HG03064 (cell line): ENCODE measurements around the gene SERF2.
"Not testable (repeated sequence)": the region's sequence is repeated elsewhere in the genome, so short reads cannot be mapped to it uniquely, and the experiment has no call there.

Experiments used
- ATAC-seq: cut with Tn5 transposase; IDR thresholded peaks from one replicate; pipeline ENCODE4 v1.9.1; 2021; ENCODE audit warnings: low read depth; ENCODE audit not compliant: unreplicated experiment

Gene SERF2

DNA sequence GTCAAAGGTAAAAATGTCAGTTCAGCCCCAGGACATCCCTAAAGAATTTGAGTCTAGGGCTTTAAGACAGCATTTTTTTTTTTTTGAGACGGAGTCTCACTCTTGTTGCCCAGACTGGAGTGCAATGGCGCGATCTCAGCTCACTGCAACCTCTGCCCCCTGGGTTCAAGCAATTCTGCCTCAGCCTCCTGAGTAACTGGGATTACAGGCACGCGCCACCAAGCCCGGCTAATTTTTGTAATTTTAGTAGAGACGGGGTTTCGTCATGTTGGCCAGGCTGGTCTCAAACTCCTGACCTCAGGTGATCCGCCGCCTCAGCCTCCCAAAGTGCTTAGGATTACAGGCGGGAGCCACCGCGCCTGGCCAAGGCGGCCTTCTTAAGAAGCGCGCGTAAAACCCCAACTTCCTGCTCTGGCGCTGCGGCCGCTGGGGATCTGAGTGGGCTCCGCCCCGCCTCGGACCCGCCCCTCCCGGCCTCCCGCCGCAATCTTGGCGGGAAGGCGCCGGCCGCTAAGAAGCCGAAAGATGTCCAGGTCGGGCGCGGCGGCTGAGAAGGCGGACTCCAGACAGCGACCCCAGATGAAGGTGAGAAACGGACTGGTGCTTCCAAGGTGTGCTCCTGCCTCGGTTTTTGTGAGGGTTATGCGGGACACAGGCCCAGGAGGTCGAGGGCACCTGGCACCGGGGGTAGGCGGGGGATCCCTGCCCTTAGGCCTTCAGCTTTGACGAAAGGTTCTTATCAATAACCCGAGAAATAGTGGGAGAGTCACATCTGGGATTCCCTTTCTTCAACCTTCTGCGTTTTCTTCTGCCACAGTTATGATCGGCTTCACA is 34.6 kb downstream of the SERF2 start, which contains the start of gene WDR76:
WDR76 (plus strand) TSS at position 495 of the 834 bp plus-strand sequence; CDS start at position 526, 31 bp downstream.
- ATAC-seq = peak; percentile 46

DNA sequence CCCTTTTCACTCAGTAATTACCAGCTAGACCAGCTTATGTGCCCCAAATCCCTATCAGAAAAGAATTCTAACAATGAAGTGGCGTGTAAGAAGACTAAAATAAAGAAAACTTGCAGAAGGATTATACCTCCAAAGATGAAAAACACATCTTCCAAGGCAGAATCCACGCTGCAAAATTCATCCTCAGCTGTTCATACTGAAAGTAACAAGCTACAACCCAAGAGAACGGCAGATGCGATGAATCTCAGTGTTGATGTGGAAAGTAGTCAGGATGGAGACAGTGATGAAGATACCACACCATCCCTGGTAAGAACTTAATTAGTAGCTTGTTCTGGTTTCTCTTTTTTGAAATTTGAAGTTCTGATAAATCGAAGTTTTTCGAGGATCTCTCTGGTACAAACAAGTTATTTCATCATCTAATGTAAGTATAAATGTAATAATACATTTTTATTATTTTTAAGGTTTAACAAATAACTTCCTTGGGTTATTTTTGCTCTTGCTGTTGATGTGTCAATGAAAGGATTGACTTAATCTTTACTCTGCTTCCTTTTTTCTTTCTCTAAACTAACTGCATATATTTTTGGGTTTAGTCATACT is 36.0 kb downstream of the SERF2 start:
- ATAC-seq = no peak

DNA sequence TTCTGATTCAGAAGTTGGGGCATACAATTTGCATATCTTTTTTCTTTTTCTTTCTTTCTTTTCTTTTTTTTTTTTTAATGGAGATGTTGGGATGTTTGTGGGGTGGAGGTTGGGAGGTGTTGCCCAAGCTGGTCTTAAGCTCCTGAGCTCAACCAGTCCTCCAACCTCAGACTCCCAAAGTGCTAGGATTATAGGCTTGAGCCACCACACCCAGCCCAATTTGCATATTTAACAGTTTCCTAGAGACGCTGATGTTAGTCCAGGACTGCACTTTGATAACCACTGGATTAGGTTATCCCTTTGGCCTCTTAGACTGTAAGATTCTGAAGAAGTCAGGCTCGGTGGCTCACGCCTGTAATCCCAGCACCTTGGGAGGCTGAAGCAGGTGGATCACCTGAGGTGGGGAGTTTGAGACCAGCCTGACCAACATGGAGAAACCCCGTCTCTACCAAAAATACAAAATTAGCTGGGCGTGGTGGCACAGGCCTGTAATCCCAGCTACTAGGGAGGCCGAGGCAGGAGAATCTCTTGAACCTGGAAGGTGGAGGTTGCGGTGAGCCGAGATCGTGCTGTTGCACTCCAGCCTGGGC is 37.9 kb downstream of the SERF2 start:
- ATAC-seq = not testable (repeated sequence)

DNA sequence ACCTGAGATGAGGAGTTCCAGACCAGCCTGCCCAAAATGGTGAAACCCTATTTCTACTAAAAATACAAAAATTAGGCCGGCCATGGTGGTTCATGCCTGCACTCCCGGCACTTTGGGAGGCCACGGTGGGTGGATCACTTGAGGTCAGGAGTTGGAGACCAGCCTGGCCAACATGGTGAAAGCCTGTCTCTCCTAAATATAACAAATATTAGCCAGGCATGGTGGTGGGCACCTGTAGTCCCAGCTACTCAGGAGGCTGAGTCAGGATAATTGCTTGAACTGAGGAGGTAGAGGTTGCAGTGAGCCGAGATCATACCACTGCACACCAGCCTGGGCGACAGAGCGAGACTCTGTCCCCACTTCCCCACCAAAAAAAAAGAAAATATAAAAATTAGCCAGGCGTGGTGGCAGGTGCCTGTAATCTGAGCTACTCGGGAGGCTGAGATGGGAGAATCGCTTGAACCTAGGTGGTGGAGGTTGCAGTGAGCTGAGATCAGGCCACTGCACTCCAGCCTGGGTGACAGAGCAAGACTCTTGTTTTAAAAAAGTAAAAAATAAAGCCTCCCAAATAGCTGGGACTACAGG is 38.7 kb downstream of the SERF2 start:
- ATAC-seq = not testable (repeated sequence)

DNA sequence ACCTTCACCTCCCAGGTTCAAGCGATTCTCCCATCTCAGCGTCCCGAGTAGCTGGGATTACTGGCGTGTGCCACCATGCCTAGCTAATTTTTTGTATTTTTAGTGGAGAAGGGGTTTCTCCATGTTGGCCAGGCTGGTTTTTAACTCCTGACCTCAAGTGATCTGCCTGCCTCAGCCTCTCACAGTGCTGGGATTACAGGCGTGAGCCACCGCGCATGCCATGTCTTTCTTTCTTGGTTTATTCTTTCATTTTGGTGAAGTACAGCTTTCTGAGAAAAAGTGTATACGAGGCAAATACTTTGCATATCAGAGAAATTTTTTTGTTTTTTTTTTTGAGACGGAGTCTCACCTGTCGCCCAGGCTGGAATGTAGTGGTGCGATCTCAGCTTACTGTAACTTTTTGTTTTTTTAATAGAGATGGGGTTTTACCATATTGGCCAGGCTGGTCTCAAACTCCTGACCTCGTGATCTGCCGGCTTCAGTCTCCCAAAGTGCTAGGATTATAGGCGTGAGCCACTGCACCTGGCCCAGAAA is 39.5 kb downstream of the SERF2 start:
- not testable (repeated sequence) for ATAC-seq

DNA sequence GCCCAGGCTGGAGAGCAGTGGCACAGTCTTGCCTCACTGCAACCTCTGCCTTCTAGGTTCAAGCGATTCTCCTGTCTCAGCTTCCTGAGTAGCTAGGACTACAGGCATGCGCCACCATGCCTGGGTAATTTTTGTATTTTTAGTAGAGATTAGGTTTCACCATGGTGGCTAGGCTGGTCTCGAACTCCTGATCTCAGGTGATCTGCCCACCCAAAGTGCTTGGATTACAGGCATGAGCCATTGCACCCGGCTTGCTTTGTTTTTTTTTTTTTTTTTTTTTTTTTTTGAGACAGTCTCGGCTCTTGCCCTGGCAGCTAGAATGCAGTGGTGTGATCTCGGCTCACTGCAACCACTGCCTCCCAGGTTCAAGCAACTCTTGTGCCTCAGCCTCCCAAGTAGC is 40.4 kb downstream of the SERF2 start:
- ATAC-seq = not testable (repeated sequence)

DNA sequence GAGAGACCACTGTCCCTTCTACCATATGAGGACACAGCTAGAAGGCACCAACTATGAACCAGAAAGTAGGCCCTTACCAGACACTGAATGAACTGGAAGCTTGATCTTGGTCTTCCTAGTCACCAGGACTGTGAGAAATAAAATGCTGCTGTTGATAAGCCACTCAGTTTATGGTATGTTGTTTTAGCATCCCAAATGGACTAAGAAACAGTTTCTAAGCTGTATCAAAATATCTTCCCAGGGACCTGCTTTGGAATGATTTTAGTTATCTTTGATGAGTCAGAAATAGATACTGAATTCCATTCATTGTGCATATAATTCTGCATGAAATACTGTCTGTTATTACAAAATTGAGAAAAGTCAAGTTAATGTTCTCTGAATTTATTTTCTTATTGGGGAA is 53.3 kb downstream of the SERF2 start:
- no peak for ATAC-seq
